IMR-90 (cell line): Measurements from ENCODE around the gene HTT.

ENCODE experiments used
- BHLHE40 ChIP-seq: fragments of 150-350 bp; IDR thresholded peaks from 2 replicates; pipeline ENCODE4 v1.6.1; 2016; ENCODE audit warnings: mild to moderate bottlenecking, low read depth, low read length
- CEBPB ChIP-seq: IDR thresholded peaks from 2 replicates; pipeline ENCODE4 v1.6.1; 2012; ENCODE audit warnings: low read depth, low read length, improper control_type of control experiment
- CTCF ChIP-seq: conservative IDR thresholded peaks from 2 replicates; pipeline ENCODE4 v1.5.1; 2012; ENCODE audit warnings: mild to moderate bottlenecking, low read depth, low read length, improper control_type of control experiment
- NFE2L2 ChIP-seq: fragments of 150-350 bp; IDR thresholded peaks from 2 replicates; pipeline ENCODE4 v1.6.1; 2016; ENCODE audit warnings: low read depth, mild to moderate bottlenecking, low read length
- POLR2A ChIP-seq: IDR thresholded peaks from 2 replicates; pipeline ENCODE4 v1.6.1; 2012; ENCODE audit warnings: mild to moderate bottlenecking, low read depth, low read length

GRCh38 chr4:3256230-3257102, 182.0 kb downstream of the HTT start:
- no peak for TF ChIP-seq POLR2A
- no peak for TF ChIP-seq BHLHE40
- no peak for TF ChIP-seq CTCF
- TF ChIP-seq CEBPB, result no peak
- no peak for TF ChIP-seq NFE2L2
